SK-N-SH (cell line): ENCODE measurements around the gene PTPRF. TPM values are rescaled to one million over a fixed set of nuclear protein-coding genes. Genes with fewer than 3 reads are reported as not detected.

ENCODE experiments used
- CTCF ChIA-PET: fragments of 300-600, 350-600 bp; formaldehyde crosslinking; extraction: SDS; loops from one replicate; lab custom pipeline; 2021; lab: Yijun Ruan, JAX
- POLR2A ChIA-PET: fragments of 350-600 bp; sonication (Branson Sonifier 250); formaldehyde crosslinking; extraction: SDS; loops from one replicate; lab custom pipeline; 2020; ENCODE audit warnings: antibody characterized with exemption, inconsistent platforms; lab: Yijun Ruan, JAX
- DNase-seq: peaks from one replicate; pipeline ENCODE4 v3.0.0; 2012
- H2AFZ ChIP-seq: fragments of 200-600 bp; sonication (generic); 2 replicates; pipeline ENCODE4 v1.8.1; 2016; ENCODE audit warnings: antibody characterized with exemption, mild to moderate bottlenecking, low read depth
- H3F3A ChIP-seq: fragments of 200-600 bp; sonication (generic); replicated peaks from 2 replicates; pipeline ENCODE3; 2016; ENCODE audit warnings: antibody characterized with exemption, mild to moderate bottlenecking; ENCODE audit not compliant: insufficient read depth
- H3K27ac ChIP-seq, 2 experiments: fragments of 200-500 bp in 1 of 2; fragments of 200-600 bp in 1 of 2; sonication (Bioruptor generic) in 1 of 2; sonication (generic), shearing (Covaris generic) in 1 of 2; 2 replicates each; pipeline versions ENCODE4 v1.5.1 to v1.6.1; 2014 to 2016; ENCODE audit warnings: low read depth in 2 of 2, inconsistent platforms in 1 of 2, low read length in 1 of 2, mild to moderate bottlenecking in 1 of 2, mixed read lengths in 1 of 2
- H3K27me3 ChIP-seq: fragments of 200-600 bp; sonication (generic), shearing (Covaris generic); 2 replicates; pipeline ENCODE4 v1.6.1; 2016; ENCODE audit warnings: mixed run types; ENCODE audit not compliant: insufficient read depth
- H3K36me3 ChIP-seq, 2 experiments: fragments of 200-500 bp in 1 of 2; fragments of 200-600 bp in 1 of 2; sonication (Bioruptor generic) in 1 of 2; sonication (generic) in 1 of 2; replicated peaks in 1 of 2; 2 replicates each; pipeline versions ENCODE3 to v1.5.1; 2014 to 2016; ENCODE audit warnings: low read length in 1 of 2, mild to moderate bottlenecking in 1 of 2; ENCODE audit not compliant: insufficient read depth in 2 of 2, control insufficient read depth in 1 of 2
- H3K4me1 ChIP-seq, 2 experiments: fragments of 200-500 bp in 1 of 2; fragments of 200-600 bp in 1 of 2; sonication (Bioruptor generic) in 1 of 2; sonication (generic), shearing (Covaris generic) in 1 of 2; 2 replicates each; pipeline versions ENCODE4 v1.5.1 to v1.6.1; 2014 to 2016; ENCODE audit warnings: low read depth in 1 of 2, low read length in 1 of 2, mixed run types in 1 of 2; ENCODE audit not compliant: insufficient read depth in 2 of 2, control insufficient read depth in 1 of 2
- H3K4me2 ChIP-seq: fragments of 200-600 bp; sonication (generic), shearing (Covaris generic); 2 replicates; pipeline ENCODE4 v1.6.1; 2017; ENCODE audit warnings: mixed run types
- H3K4me3 ChIP-seq, 2 experiments: fragments of 200-500 bp in 1 of 2; fragments of 200-600 bp in 1 of 2; sonication (Bioruptor generic) in 1 of 2; sonication (generic), shearing (Covaris generic) in 1 of 2; 2 replicates each; pipeline versions ENCODE4 v1.5.1 to v1.8.1; 2014 to 2016; ENCODE audit warnings: low read depth in 2 of 2, inconsistent platforms in 1 of 2, low read length in 1 of 2, mild to moderate bottlenecking in 1 of 2, mixed read lengths in 1 of 2, moderate library complexity in 1 of 2
- H3K79me2 ChIP-seq: fragments of 200-600 bp; sonication (generic); 2 replicates; pipeline ENCODE4 v1.8.1; 2017; ENCODE audit warnings: mild to moderate bottlenecking; ENCODE audit not compliant: insufficient read depth
- H3K9ac ChIP-seq: fragments of 200-600 bp; sonication (generic); 2 replicates; pipeline ENCODE4 v1.6.1; 2017; ENCODE audit warnings: mixed run types
- H3K9me2 ChIP-seq: fragments of 200-600 bp; sonication (generic); 2 replicates; pipeline ENCODE4 v1.6.1; 2017; ENCODE audit warnings: mixed run types
- H3K9me3 ChIP-seq: fragments of 200-600 bp; sonication (generic); 2 replicates; pipeline ENCODE4 v1.6.1; 2017; ENCODE audit warnings: mixed run types, mild to moderate bottlenecking, moderate library complexity
- H4K20me1 ChIP-seq: fragments of 200-600 bp; sonication (generic); 2 replicates; pipeline ENCODE4 v1.6.1; 2017; ENCODE audit warnings: mild to moderate bottlenecking, mixed run types; ENCODE audit not compliant: insufficient read depth
- ELF1 ChIP-seq: IDR thresholded peaks from 2 replicates; pipeline ENCODE4 v1.4.0; 2012
- FOSL2 ChIP-seq: IDR thresholded peaks from 2 replicates; pipeline ENCODE4 v1.4.0; 2012; ENCODE audit warnings: low read depth, mild to moderate bottlenecking, moderate library complexity, borderline replicate concordance
- FOXJ3 ChIP-seq: sonication (generic); formaldehyde crosslinking; IDR thresholded peaks from 2 replicates; pipeline ENCODE4 v1.5.1; 2020; ENCODE audit warnings: mild to moderate bottlenecking, missing genetic modification reagents
- GATA2 ChIP-seq: sonication (generic); formaldehyde crosslinking; IDR thresholded peaks from 2 replicates; pipeline ENCODE4 v1.5.0; 2020; ENCODE audit warnings: mild to moderate bottlenecking, missing genetic modification reagents
- IRF3 ChIP-seq: fragments of 150-350 bp; IDR thresholded peaks from 2 replicates; pipeline ENCODE4 v1.6.1; 2016; ENCODE audit warnings: mild to moderate bottlenecking, low read depth, low read length
- MEF2A ChIP-seq: IDR thresholded peaks from 2 replicates; pipeline ENCODE4 v1.4.0; 2012; ENCODE audit warnings: low read depth, borderline replicate concordance
- MXI1 ChIP-seq: IDR thresholded peaks from 2 replicates; pipeline ENCODE4 v1.6.1; 2012; ENCODE audit warnings: mild to moderate bottlenecking, low read depth, low read length, improper control_type of control experiment
- RAD21 ChIP-seq: IDR thresholded peaks from 2 replicates; pipeline ENCODE4 v1.6.1; 2012; ENCODE audit warnings: mild to moderate bottlenecking, low read length
- REST ChIP-seq: IDR thresholded peaks from 2 replicates; pipeline ENCODE4 v1.6.1; 2012; ENCODE audit warnings: mild to moderate bottlenecking, low read depth, low read length, moderate library complexity
- SIN3A ChIP-seq: IDR thresholded peaks from 2 replicates; pipeline ENCODE4 v1.6.1; 2012; ENCODE audit warnings: low read depth, mild to moderate bottlenecking, low read length, moderate library complexity, borderline replicate concordance
- TAF1 ChIP-seq: IDR thresholded peaks from 2 replicates; pipeline ENCODE4 v1.6.1; 2012; ENCODE audit warnings: low read depth, mild to moderate bottlenecking, low read length, moderate library complexity, borderline replicate concordance
- USF1 ChIP-seq: IDR thresholded peaks from 2 replicates; pipeline ENCODE4 v1.4.0; 2012; ENCODE audit warnings: low read depth, borderline replicate concordance
- YY1 ChIP-seq: IDR thresholded peaks from 2 replicates; pipeline ENCODE4 v1.4.0; 2012; ENCODE audit warnings: low read depth, mild to moderate bottlenecking
- ZBTB33 ChIP-seq: IDR thresholded peaks from 2 replicates; pipeline ENCODE4 v1.4.0; 2012; ENCODE audit warnings: low read depth, borderline replicate concordance
- WGBS: methylation state at CpG from one replicate; pipeline ENCODE4 v1.1.6; 2017; ENCODE audit warnings: low lambda C conversion rate; 5-methylcytosine and 5-hydroxymethylcytosine counted together
- polyA plus RNA-seq, 3 experiments: library from polyadenylated mRNA; depleted of rRNA; stranded (reverse); fragments of >200 nt; gene quantifications; 2 replicates each; pipeline ENCODE4 v1.2.3, GENCODE V29; 2012

The PTPRF gene
- polyA plus RNA-seq, 1 of the 3 experiments (the other 2 are of a cell fraction), result 72.7 TPM

GRCh38 chr1:43513471-43514173 lies 17.1 kb upstream of the PTPRF start (continued):
- TF ChIP-seq ZBTB33 (no peak), YY1 (no peak), TAF1 (no peak), MXI1 (no peak), FOXJ3 (no peak), GATA2 (CRISPR knock-in tag) (no peak), ELF1 (no peak)

GRCh38 chr1:43518935-43519686 lies 11.6 kb upstream of the PTPRF start:
- ChIA-PET CTCF (interaction anchor here (0.9 kb wide), 1 partner anchor 10 kb away, joined by 3 read pairs; no protein-coding TSS in a partner anchor), POLR2A (no interaction called here)
- H2AFZ ChIP-seq, result no peak overlapping the region
- 47% methylated on average over 11 of the region's 11 CpGs for WGBS
- no peaks in the 10 kb centered on the region for H3K79me2 ChIP-seq
- no peaks in the 10 kb centered on the region for H3F3A ChIP-seq
- H3K4me1 ChIP-seq, result no peaks in the 10 kb centered on the region
- H3K9ac ChIP-seq, result no peak overlapping the region
- no peak overlapping the region for H3K4me2 ChIP-seq
- no peak for DNase-seq
- no peak for TF ChIP-seq SIN3A
- no peak for TF ChIP-seq GATA2 (CRISPR knock-in tag)
- TF ChIP-seq RAD21, result no peak
- TF ChIP-seq MEF2A, result no peak
- no peak for TF ChIP-seq USF1
- TF ChIP-seq ELF1, result no peak
- no peak for TF ChIP-seq FOXJ3
- no peak for TF ChIP-seq IRF3
- TF ChIP-seq FOSL2, result no peak
- no peak for TF ChIP-seq TAF1
- no peak for TF ChIP-seq REST
- no peaks in the 10 kb centered on the region for H3K36me3 ChIP-seq
- H4K20me1 ChIP-seq, result no peaks in the 10 kb centered on the region
- H3K4me3 ChIP-seq, result no peak overlapping the region
- no peaks in the 10 kb centered on the region for H3K9me2 ChIP-seq
- no peaks in the 10 kb centered on the region for H3K9me3 ChIP-seq
- H3K27me3 ChIP-seq, result no peaks in the 10 kb centered on the region
- H3K27ac ChIP-seq, result no peak overlapping the region
